Thymus (tissue), 11 donors: ENCODE measurements around the gene FMOD. TPM values are rescaled to one million over a fixed set of nuclear protein-coding genes. Genes with fewer than 3 reads are reported as not detected.

Experiments
- DNase-seq, 9 donors: peaks; one replicate each; pipeline ENCODE4 v3.0.0-alpha.2; 2013; ENCODE audit warnings: low spot score in 9 of 9, low read depth in 6 of 9, missing footprints in 1 of 9
- H3K27ac ChIP-seq, 2 donors: one replicate each; pipeline ENCODE4 v1.5.1; 2013; ENCODE audit warnings: control low read depth in 1 of 2, low read depth in 1 of 2, low read length in 1 of 2, mild to moderate bottlenecking in 1 of 2, moderate library complexity in 1 of 2
- H3K27me3 ChIP-seq, 2 donors: one replicate each; pipeline ENCODE4 v1.5.1; 2013; ENCODE audit warnings: low read length in 1 of 2; ENCODE audit not compliant: control insufficient read depth in 2 of 2, insufficient read depth in 1 of 2
- H3K36me3 ChIP-seq, 2 donors: one replicate each; pipeline ENCODE4 v1.5.1; 2013; ENCODE audit warnings: low read length in 1 of 2, mild to moderate bottlenecking in 1 of 2, moderate library complexity in 1 of 2; ENCODE audit not compliant: control insufficient read depth in 2 of 2, insufficient read depth in 2 of 2
- H3K4me1 ChIP-seq, 2 donors: one replicate each; pipeline ENCODE4 v1.5.1; 2013; ENCODE audit warnings: low read length in 2 of 2; ENCODE audit not compliant: control insufficient read depth in 2 of 2, insufficient read depth in 2 of 2
- H3K4me3 ChIP-seq, 2 donors: one replicate each; pipeline ENCODE4 v1.5.1; 2013; ENCODE audit warnings: low read length in 2 of 2, control low read depth in 1 of 2, mild to moderate bottlenecking in 1 of 2
- H3K9me3 ChIP-seq, 2 donors: one replicate each; pipeline ENCODE4 v1.5.1; 2013; ENCODE audit warnings: low read length in 1 of 2, mild to moderate bottlenecking in 1 of 2; ENCODE audit not compliant: control insufficient read depth in 2 of 2, insufficient read depth in 1 of 2
- WGBS: extraction: QIAGEN DNeasy Blood & Tissue Kit; methylation state at CpG from one replicate; pipeline ENCODE4 v1.1.7; 2013; 5-methylcytosine and 5-hydroxymethylcytosine counted together
- polyA plus RNA-seq: library from polyadenylated mRNA; stranded (reverse); fragments of 200-250 nt; gene quantifications from one replicate; pipeline ENCODE4 v1.2.3, GENCODE V29; 2013
- total RNA-seq: library from RNA; stranded (reverse); fragments of 120-200 nt; gene quantifications from one replicate; pipeline ENCODE4 v1.2.4, GENCODE V29; 2013
- donor health status: healthy.

Gene FMOD
- total and polyA plus RNA-seq, 2 donors = 7.1 to 7.5 TPM

DNA sequence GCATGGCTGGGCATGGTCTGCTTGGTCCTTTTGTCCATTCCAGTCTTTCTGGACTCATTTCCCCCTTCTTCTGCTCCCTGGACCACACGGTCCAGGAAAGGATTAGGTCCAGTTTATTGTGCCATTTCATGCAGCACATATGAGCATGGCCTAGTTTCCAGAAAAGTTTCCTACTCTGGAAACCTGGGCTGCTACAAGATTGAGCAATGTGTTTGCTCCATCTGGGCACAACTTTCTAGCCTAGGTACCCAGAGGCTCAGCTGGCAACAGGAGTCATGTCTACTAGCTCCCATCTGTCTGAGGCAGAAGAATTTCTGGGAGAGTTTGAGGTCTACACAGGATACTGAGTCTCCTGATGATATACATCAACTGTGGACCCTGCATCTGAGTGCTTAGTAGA is 14.8 kb downstream of the FMOD start:
- 94% methylated on average over 1 of the region's 1 CpG for WGBS
- DNase-seq = peak in 1 of 9 donors; percentile 39
- Histone ChIP-seq H3K36me3 (no peaks in the 10 kb centered on the region), H3K9me3 (no peaks in the 10 kb centered on the region), H3K4me3 (no peak overlapping the region), H3K27me3 (peaks cover 4 to 11% of the 10 kb centered on the region in 2 donors), H3K27ac (peak overlapping the region in 1 of 2 donors; percentile 75), H3K4me1 (peaks cover 37 to 70% of the 10 kb centered on the region in 2 donors)

DNA sequence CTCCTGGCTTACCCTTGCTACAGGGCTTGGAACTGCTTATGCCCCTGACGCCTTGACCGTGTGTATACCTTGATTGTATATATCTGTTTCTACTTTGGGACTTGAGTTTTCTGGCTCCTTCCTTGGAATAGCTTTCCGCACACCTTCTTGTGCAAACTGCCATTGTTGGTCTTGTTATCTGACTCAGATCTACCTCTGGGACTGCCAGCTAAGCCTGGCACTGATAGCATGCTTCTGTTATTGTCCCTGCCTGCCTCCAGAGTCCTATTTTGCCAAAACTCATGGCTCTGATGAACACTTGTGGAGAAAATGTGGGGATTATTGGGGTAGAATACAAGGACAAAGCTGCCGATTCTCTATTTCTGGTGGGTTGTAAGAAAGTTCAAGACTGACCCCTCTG is 15.4 kb downstream of the FMOD start:
- Histone ChIP-seq H3K27me3 (peaks cover 2 to 5% of the 10 kb centered on the region in 2 donors), H3K27ac (peak overlapping the region; percentile 36 to 75), H3K4me3 (no peak overlapping the region), H3K36me3 (no peaks in the 10 kb centered on the region), H3K9me3 (no peaks in the 10 kb centered on the region), H3K4me1 (peaks cover 36 to 69% of the 10 kb centered on the region in 2 donors)
- no peak for DNase-seq
- 98% methylated on average over 4 of the region's 4 CpGs for WGBS

DNA sequence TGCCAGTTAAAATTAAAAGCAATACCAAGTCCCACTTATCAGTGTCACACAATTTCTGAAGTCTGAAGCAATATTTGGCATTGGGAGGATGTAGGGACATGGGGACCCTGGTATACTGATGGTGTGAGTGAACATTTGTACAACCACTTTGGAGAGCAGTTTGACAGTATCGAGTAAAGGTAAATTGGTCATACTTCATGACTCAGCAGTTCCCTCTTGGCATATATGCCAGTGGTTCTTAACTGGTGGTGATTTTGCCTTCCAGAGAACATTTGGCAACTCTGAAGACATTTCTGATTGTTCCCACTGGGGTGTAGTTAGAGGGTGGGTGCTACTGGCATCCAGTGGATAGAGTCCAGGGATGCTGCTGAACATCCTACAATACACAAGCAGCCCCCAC is 19.7 kb downstream of the FMOD start:
- Histone ChIP-seq H3K36me3 (no peaks in the 10 kb centered on the region), H3K27me3 (no peaks in the 10 kb centered on the region), H3K27ac (no peak overlapping the region), H3K4me1 (peaks cover 31 to 69% of the 10 kb centered on the region in 2 donors), H3K4me3 (no peak overlapping the region), H3K9me3 (no peaks in the 10 kb centered on the region)
- 58% methylated on average over 1 of the region's 1 CpG for WGBS
- no peak for DNase-seq

DNA sequence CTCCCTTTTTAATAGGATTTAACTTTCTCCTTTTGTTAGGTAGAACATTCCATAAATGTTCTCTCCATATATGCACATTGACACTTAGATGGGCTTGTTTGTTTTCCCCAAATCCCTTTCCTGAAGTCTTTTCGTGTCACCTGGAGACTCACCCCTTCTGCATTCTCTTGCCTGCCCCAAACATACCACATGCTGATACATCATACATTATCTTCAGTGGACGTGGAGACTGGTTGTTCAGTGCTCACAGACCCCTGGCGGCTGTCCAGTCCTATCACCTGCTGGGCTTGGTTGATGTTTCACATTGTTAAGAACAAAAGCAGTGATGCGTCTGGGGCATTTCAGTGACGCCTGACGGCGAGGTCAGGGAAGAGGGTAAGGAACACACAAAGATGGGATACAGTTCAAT is 22.2 kb downstream of the FMOD start:
- no peak overlapping the region for H3K4me3 ChIP-seq
- H3K36me3 ChIP-seq = no peaks in the 10 kb centered on the region
- peaks cover 0 to 6% of the 10 kb centered on the region in 2 donors for H3K9me3 ChIP-seq
- peaks cover 42 to 77% of the 10 kb centered on the region in 2 donors for H3K4me1 ChIP-seq
- peak overlapping the region; percentile 96 to 100 for H3K27ac ChIP-seq
- H3K27me3 ChIP-seq = no peaks in the 10 kb centered on the region
- WGBS = 94% methylated on average over 7 of the region's 7 CpGs
- DNase-seq = no peak

DNA sequence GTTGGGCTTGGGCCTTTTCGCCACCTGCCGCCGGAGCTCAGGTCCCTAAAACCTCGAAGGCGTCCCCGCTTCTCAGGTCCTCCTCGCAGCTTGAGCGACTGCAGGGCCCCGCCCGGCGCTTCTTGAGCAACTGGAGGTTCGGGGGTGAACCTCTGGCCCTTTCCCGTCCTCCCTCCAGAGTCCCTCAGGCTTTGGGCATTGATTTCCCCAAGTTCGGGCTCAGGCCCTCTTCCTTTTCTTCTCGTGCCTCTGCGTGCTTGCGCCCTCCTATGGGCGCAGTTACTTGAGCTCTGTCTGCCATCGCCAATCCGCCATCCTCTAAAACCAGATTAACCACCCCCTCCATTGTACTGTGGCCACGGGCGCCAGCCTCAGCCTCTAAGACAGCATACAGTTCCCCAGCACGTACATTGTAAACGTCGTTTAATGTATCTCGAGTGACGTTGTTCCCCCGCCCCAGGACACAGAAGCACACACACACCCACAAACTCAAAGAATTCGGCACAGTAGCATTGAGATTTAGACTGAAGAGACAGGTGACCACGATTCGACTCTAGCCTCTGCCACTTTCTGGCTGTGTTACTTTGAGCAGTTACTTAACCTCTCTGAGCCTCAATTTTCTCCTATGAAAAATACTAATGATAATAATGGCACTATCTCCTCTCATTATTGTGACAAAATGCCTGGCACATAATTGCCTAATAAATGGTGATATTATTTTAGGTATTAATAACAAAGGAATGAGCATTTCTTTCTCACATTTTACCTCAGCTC is 23.1 kb downstream of the FMOD start:
- H3K4me1 ChIP-seq = peaks cover 51 to 85% of the 10 kb centered on the region in 2 donors

DNA sequence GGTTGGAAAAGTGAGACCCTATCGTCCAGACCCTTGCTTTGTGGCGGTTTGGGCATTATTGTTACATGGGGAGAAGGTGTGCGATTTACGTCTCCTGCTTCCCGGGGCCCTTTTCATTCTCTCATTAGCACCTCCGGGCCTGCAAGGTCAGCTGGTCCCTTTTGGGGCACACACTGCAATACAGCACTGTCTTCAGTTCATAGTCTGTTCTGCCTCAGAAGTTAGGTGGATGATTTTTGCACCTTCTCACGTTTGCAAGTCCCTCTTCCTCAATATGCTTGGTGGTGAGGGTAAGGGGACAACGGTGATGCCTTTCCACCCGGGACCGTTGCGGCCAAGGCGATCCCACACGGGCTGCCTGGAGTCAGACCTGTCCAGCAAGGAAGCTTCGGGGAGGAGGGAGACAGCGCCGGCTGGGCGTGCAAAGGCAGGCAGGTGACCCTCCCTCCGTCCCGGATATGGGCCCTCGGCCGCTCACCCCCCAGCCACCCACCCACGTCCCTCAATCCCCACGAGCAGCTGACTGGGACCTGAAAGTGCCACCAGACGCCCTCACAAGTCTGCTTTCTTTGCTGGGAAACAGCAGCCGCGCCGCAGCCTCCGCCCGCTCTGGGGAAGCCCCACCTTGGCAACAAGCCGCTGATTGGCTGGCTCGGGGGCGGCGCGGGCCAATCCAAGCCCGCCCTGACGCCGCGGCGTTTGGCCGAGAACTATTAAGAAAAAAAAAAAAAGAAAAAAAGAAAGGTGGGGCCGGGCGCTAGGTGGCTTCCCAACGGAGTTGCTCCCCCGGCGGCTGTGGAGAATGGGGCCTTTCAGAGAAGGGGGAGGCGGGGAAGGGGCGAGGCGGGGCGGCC is 23.9 kb downstream of the FMOD start:
- H3K4me1 ChIP-seq = peaks cover 59 to 91% of the 10 kb centered on the region in 2 donors
- WGBS = 6% methylated on average over 49 of the region's 49 CpGs

More for the DNA sequence above, 23.1 kb downstream of the FMOD start:
- 2% methylated on average over 31 of the region's 31 CpGs for WGBS
- Histone ChIP-seq H3K36me3 (no peaks in the 10 kb centered on the region), H3K9me3 (peaks cover 0 to 6% of the 10 kb centered on the region in 2 donors), H3K4me3 (peak overlapping the region; percentile 53 to 64), H3K27me3 (no peaks in the 10 kb centered on the region), H3K27ac (peak overlapping the region; percentile 96 to 100)
- peak in 6 of 9 donors; percentile 72 to 93 (median 80) for DNase-seq

DNA sequence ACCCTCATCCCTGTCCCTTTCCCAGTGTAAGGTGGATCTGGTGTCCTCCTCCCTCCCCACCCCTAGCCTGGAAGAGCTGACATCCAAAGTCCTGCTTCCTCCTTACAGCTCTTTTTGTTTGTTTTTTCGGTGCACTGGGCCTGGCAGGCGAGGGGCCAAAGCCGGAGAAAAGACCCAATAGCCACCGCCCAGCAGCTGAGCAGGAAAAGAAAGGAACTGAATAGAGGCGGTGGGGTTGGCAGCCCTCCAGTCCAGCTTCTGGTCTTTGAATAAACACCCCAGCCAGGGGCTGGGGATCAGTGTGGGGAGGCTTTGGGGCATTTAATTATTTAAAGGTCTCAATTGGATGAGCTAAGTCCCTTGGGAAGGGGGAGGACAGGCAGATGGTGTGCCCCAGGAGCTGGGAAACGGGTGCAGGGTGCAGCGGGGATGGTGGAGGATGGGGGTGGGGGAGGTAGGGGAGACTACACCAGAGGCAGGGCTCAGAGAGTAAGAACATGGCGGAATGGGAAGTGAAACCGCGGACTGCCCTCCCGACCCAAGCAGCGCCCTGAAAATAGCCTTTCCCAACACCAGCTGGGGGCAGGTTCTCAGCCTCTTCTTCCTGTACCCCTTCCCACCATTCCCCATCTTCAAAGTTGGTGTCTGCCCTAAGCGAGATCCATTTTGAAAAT is 25.4 kb downstream of the FMOD start:
- DNase-seq = peak in 1 of 9 donors; percentile 60
- H3K36me3 ChIP-seq = no peaks in the 10 kb centered on the region
- H3K9me3 ChIP-seq = peaks cover 0 to 6% of the 10 kb centered on the region in 2 donors
- peaks cover 72 to 97% of the 10 kb centered on the region in 2 donors for H3K4me1 ChIP-seq
- peak overlapping the region; percentile 29 to 53 for H3K4me3 ChIP-seq
- WGBS = 35% methylated on average over 13 of the region's 13 CpGs
- peak overlapping the region; percentile 96 to 100 for H3K27ac ChIP-seq
- no peaks in the 10 kb centered on the region for H3K27me3 ChIP-seq

More for the DNA sequence above, 23.9 kb downstream of the FMOD start:
- no peaks in the 10 kb centered on the region for H3K36me3 ChIP-seq
- peaks cover 0 to 6% of the 10 kb centered on the region in 2 donors for H3K9me3 ChIP-seq
- H3K4me3 ChIP-seq = peak overlapping the region; percentile 53 to 64
- peak in 8 of 9 donors; percentile 84 to 98 (median 94) for DNase-seq
- peak overlapping the region; percentile 96 to 100 for H3K27ac ChIP-seq
- H3K27me3 ChIP-seq = no peaks in the 10 kb centered on the region

DNA sequence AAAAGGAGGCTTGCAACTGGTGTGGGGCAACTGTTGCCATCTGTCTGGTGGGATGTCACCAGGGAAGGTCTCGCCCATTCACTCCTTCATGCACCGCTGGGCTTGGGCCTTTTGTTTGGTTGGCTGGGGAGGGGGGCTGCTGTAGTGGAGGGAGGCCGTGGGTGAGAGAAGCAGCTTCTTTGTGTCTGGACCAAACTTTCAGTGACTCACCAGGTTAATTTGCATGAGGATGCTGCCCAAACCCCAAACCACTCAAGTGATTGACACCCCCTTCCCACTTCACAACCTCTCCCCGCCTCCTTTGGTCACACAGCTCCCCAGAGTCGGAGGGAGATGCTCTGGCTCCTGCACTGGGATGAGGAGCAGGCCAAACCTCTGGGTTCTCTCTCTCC is 25.9 kb downstream of the FMOD start:
- Histone ChIP-seq H3K4me3 (peak overlapping the region; percentile 29 to 53), H3K4me1 (peaks cover 72 to 97% of the 10 kb centered on the region in 2 donors), H3K9me3 (peaks cover 0 to 6% of the 10 kb centered on the region in 2 donors), H3K36me3 (no peaks in the 10 kb centered on the region), H3K27ac (peak overlapping the region; percentile 96 to 100), H3K27me3 (no peaks in the 10 kb centered on the region)
- 10% methylated on average over 5 of the region's 5 CpGs for WGBS
- peak in 1 of 9 donors; percentile 82 for DNase-seq
